Measurements from ENCODE around the gene CEACAM1. TPM values are rescaled to one million over a fixed set of nuclear protein-coding genes. Genes with fewer than 3 reads are reported as not detected.

Gene CEACAM1
- polyA plus RNA-seq, 1 donor (not counting 4 experiments of a cell fraction or from before 2014, with no cell fraction given): 2.2 TPM

- Histone ChIP-seq H3K36me3 (ENCODE audit: control insufficient read depth in 2 of 2, extremely low read depth in 1 of 2, insufficient read depth in 2 of 2, low read length in 2 of 2) (no peaks in the 10 kb centered on the region), H3K9me3 (ENCODE audit: control insufficient read depth, low read depth, low read length) (no peaks in the 10 kb centered on the region), H3K79me2 (ENCODE audit: control insufficient read depth, insufficient read depth, low read length) (no peaks in the 10 kb centered on the region), H3K9ac (ENCODE audit: control insufficient read depth, extremely low read depth, insufficient read depth, low read length) (no peak overlapping the region), H3K27me3 (ENCODE audit: control insufficient read depth, extremely low read depth, insufficient read depth, low read length) (no peaks in the 10 kb centered on the region), H3K4me2 (ENCODE audit: control insufficient read depth, extremely low read depth, insufficient read depth, low read depth, low read length) (no peak overlapping the region), H3K9me1 (ENCODE audit: control insufficient read depth, extremely low read depth, insufficient read depth, low read length) (no peaks in the 10 kb centered on the region), H4K20me1 (ENCODE audit: control insufficient read depth, extremely low read depth, insufficient read depth, low read length) (no peaks in the 10 kb centered on the region), H3K4me1 (ENCODE audit: control insufficient read depth, extremely low read depth, insufficient read depth, low read length) (no peaks in the 10 kb centered on the region), H3K27ac (ENCODE audit: control insufficient read depth, insufficient read depth, low read length) (no peak overlapping the region), H3K4me3 (ENCODE audit: control insufficient read depth in 2 of 3, extremely low read depth in 1 of 3, insufficient read depth in 2 of 3, low read depth in 1 of 3, low read length in 3 of 3) (no peak overlapping the region), H2AFZ (ENCODE audit: control insufficient read depth, low read length) (no peak overlapping the region)
- no peak for TF ChIP-seq EZH2 (IDR thresholded peaks at IDR 0.05; ENCODE audit: low read length)
- TF ChIP-seq CTCF (optimal IDR thresholded peaks at IDR 0.05 in 1 of 3, IDR thresholded peaks at IDR 0.05 in 1 of 3, conservative IDR thresholded peaks at IDR 0.05 in 1 of 3; ENCODE audit: extremely low read depth in 1 of 3, insufficient read depth in 2 of 3, low read length in 3 of 3): no peak
- dilution Hi-C loops (cut with MboI; ENCODE audit: extremely low pct_ligation_motif_present, low sequenced_read_pairs): no loop called here
- DNase-seq (ENCODE audit: low read depth, low spot score): no peak
- FAIRE-seq: no peak
Measured at GRCh38 chr19:42494321-42494720, 34.0 kb downstream of the CEACAM1 start.

- Histone ChIP-seq H3K9me1 (ENCODE audit: control insufficient read depth, extremely low read depth, insufficient read depth, low read length) (no peaks in the 10 kb centered on the region), H3K4me2 (ENCODE audit: control insufficient read depth, extremely low read depth, insufficient read depth, low read depth, low read length) (no peak overlapping the region), H3K4me3 (ENCODE audit: control insufficient read depth in 2 of 3, extremely low read depth in 1 of 3, insufficient read depth in 2 of 3, low read depth in 1 of 3, low read length in 3 of 3) (no peak overlapping the region), H2AFZ (ENCODE audit: control insufficient read depth, low read length) (no peak overlapping the region), H3K27ac (ENCODE audit: control insufficient read depth, insufficient read depth, low read length) (no peak overlapping the region), H3K36me3 (ENCODE audit: control insufficient read depth in 2 of 2, extremely low read depth in 1 of 2, insufficient read depth in 2 of 2, low read length in 2 of 2) (no peaks in the 10 kb centered on the region), H3K4me1 (ENCODE audit: control insufficient read depth, extremely low read depth, insufficient read depth, low read length) (no peaks in the 10 kb centered on the region), H3K79me2 (ENCODE audit: control insufficient read depth, insufficient read depth, low read length) (no peaks in the 10 kb centered on the region), H4K20me1 (ENCODE audit: control insufficient read depth, extremely low read depth, insufficient read depth, low read length) (no peaks in the 10 kb centered on the region), H3K9me3 (ENCODE audit: control insufficient read depth, low read depth, low read length) (no peaks in the 10 kb centered on the region), H3K9ac (ENCODE audit: control insufficient read depth, extremely low read depth, insufficient read depth, low read length) (no peak overlapping the region), H3K27me3 (ENCODE audit: control insufficient read depth, extremely low read depth, insufficient read depth, low read length) (no peaks in the 10 kb centered on the region)
- FAIRE-seq: no peak
- dilution Hi-C loops (cut with MboI; ENCODE audit: extremely low pct_ligation_motif_present, low sequenced_read_pairs): no loop called here
- TF ChIP-seq CTCF (optimal IDR thresholded peaks at IDR 0.05 in 1 of 3, IDR thresholded peaks at IDR 0.05 in 1 of 3, conservative IDR thresholded peaks at IDR 0.05 in 1 of 3; ENCODE audit: extremely low read depth in 1 of 3, insufficient read depth in 2 of 3, low read length in 3 of 3) (no peak), EZH2 (IDR thresholded peaks at IDR 0.05; ENCODE audit: low read length) (no peak)
- no peak for DNase-seq (ENCODE audit: low read depth, low spot score)
Measured at GRCh38 chr19:42488783-42489521, 39.3 kb downstream of the CEACAM1 start.
